ENCODE measurements around the gene CCNI2.

GRCh38 chr5:132764671-132765238 lies 17.5 kb downstream of the CCNI2 start:
- TF ChIP-seq POLR2AphosphoS5 (IDR thresholded peaks at IDR 0.05; ENCODE audit: low read depth, low read length) = no peak
- no peak for TF ChIP-seq FOXP2 (optimal IDR thresholded peaks at IDR 0.05; ENCODE audit: borderline replicate concordance, extremely low read depth, extremely low read length, insufficient read depth)
